CD4-positive, alpha-beta T cell treated with Interleukin-17A for 4 hours (primary cell): ENCODE data around the gene TRPM7.

Source experiments
- DNase-seq: peaks from one replicate; pipeline ENCODE4 v3.0.0-alpha.2; 2020; ENCODE audit warnings: mixed read lengths

The TRPM7 gene

GRCh38 chr15:50562735-50563640 lies 123.6 kb downstream of the TRPM7 start:
- no peak for DNase-seq

GRCh38 chr15:50558012-50558411 lies 128.6 kb downstream of the TRPM7 start:
- no peak for DNase-seq

GRCh38 chr15:50556642-50557371 lies 129.8 kb downstream of the TRPM7 start:
- DNase-seq, result no peak

GRCh38 chr15:50552238-50552637 lies 134.4 kb downstream of the TRPM7 start:
- no peak for DNase-seq

GRCh38 chr15:50549326-50549725 lies 137.3 kb downstream of the TRPM7 start:
- no peak for DNase-seq

- DNase-seq, result no peak
Measured at GRCh38 chr15:50546566-50546965, 140.0 kb downstream of the TRPM7 start, which contains the start of gene USP50. Gene USP50, minus strand, starts transcription at chr15:50546666. Its CDS starts 141 bp downstream, at chr15:50546525.

- DNase-seq, result no peak
Measured at GRCh38 chr15:50544368-50544767, 142.2 kb downstream of the TRPM7 start.

GRCh38 chr15:50543556-50543955 lies 143.0 kb downstream of the TRPM7 start:
- DNase-seq, result no peak

GRCh38 chr15:50542887-50543210 lies 143.7 kb downstream of the TRPM7 start:
- DNase-seq, result no peak

GRCh38 chr15:50531766-50532165 lies 154.8 kb downstream of the TRPM7 start:
- no peak for DNase-seq

- no peak for DNase-seq
Measured at GRCh38 chr15:50531163-50531562, 155.4 kb downstream of the TRPM7 start.

- no peak for DNase-seq
Measured at GRCh38 chr15:50523851-50524251, 162.7 kb downstream of the TRPM7 start.

- DNase-seq, result no peak
Measured at GRCh38 chr15:50519740-50520425, 166.7 kb downstream of the TRPM7 start.

GRCh38 chr15:50513001-50513400 lies 173.6 kb downstream of the TRPM7 start:
- no peak for DNase-seq
